Ascending aorta (tissue), 2 donors: ENCODE data around the gene MRPS25. TPM values are rescaled to one million over a fixed set of nuclear protein-coding genes. Genes with fewer than 3 reads are reported as not detected.

ENCODE experiments used
- DNase-seq, 2 donors: peaks; one replicate each; pipeline ENCODE4 v3.0.0-alpha.2; 2019; ENCODE audit warnings: low spot score in 2 of 2
- H3K27ac ChIP-seq, 2 donors: fragments of 200-600 bp; sonication (generic); one replicate each; pipeline ENCODE4 v1.5.1; 2016 to 2017; ENCODE audit warnings: mild to moderate bottlenecking in 1 of 2
- H3K27me3 ChIP-seq: fragments of 200-600 bp; sonication (generic); one replicate; pipeline ENCODE4 v1.5.1; 2017
- H3K36me3 ChIP-seq, 2 donors: fragments of 200-600 bp; sonication (generic); one replicate each; pipeline ENCODE4 v1.5.1; 2016
- H3K4me1 ChIP-seq, 2 donors: fragments of 200-600 bp; sonication (generic); one replicate each; pipeline ENCODE4 v1.5.1; 2016 to 2017; ENCODE audit warnings: mild to moderate bottlenecking in 1 of 2
- H3K4me3 ChIP-seq, 2 donors: fragments of 200-600 bp; sonication (generic); one replicate each; pipeline ENCODE4 v1.5.1; 2016 to 2017; ENCODE audit warnings: mild to moderate bottlenecking in 1 of 2
- H3K9me3 ChIP-seq, 2 donors: fragments of 200-600 bp; sonication (generic); one replicate each; pipeline ENCODE4 v1.5.1; 2016
- intact Hi-C: fragments of 100-400 bp; cut with DNase I; formaldehyde crosslinking; loops from one replicate; pipeline ENCODE4 v1.15.1; 2023
- total RNA-seq: library from RNA; depleted of rRNA; stranded (reverse); fragments of >200 nt; gene quantifications from one replicate; pipeline ENCODE4 v1.1.0, GENCODE V29; 2016
- TF ChIP-seq, protein P1 (sequence below), 3 experiments: fragments of 200-600 bp in 2 of 3; fragments of 450-650 bp in 1 of 3; sonication (generic) in 2 of 3; IDR thresholded peaks; one replicate each; pipeline ENCODE4 v1.5.1; 2016 to 2019; ENCODE audit warnings: antibody characterized with exemption in 3 of 3, mild to moderate bottlenecking in 1 of 3, moderate library complexity in 1 of 3

MRPS25 gene
- total RNA-seq, 1 donor from 2014 or later = 8.1 TPM

DNA sequence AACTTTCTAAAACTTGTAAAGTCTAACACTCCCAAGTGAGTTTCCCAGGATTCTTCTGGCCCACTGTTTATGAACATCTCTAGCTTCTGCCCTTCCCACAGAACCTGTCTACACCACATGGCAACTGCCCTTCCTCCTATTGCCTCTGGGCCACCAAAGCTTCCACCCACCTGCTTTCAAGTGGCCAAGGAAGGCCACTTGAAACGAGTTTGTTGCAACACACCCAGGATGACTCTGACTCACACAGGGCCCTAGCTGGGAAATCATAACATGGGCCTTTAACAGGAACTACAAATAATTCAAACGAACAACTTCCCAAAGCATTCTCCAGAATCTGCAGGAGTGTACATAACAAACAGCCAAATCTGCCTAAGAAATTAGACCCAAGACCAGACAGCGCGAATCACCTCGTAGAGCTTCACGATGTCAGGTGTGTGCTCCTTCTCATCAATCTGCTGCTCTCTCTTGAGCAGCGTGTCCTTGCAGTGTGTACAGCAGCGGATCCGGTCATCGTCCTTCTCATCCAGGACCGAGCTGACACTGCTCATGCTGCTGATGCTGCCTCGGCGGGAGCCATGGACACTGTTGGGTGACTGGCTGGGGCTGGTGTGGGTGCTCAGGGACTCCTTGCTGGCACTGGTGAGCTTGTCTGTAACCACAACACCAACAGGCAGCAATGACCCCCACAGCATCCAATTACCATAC, 17.0 kb upstream of the MRPS25 start:
- DNase-seq = no peak
- Histone ChIP-seq H3K27me3 (no peaks in the 10 kb centered on the region), H3K27ac (no peak overlapping the region), H3K4me1 (no peaks in the 10 kb centered on the region), H3K36me3 (peaks cover 90 to 98% of the 10 kb centered on the region in 2 donors), H3K4me3 (no peak overlapping the region), H3K9me3 (no peaks in the 10 kb centered on the region)
- TF ChIP-seq, protein P1, sequence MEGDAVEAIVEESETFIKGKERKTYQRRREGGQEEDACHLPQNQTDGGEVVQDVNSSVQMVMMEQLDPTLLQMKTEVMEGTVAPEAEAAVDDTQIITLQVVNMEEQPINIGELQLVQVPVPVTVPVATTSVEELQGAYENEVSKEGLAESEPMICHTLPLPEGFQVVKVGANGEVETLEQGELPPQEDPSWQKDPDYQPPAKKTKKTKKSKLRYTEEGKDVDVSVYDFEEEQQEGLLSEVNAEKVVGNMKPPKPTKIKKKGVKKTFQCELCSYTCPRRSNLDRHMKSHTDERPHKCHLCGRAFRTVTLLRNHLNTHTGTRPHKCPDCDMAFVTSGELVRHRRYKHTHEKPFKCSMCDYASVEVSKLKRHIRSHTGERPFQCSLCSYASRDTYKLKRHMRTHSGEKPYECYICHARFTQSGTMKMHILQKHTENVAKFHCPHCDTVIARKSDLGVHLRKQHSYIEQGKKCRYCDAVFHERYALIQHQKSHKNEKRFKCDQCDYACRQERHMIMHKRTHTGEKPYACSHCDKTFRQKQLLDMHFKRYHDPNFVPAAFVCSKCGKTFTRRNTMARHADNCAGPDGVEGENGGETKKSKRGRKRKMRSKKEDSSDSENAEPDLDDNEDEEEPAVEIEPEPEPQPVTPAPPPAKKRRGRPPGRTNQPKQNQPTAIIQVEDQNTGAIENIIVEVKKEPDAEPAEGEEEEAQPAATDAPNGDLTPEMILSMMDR (IDR thresholded peaks at IDR 0.05) = no peak
- intact Hi-C loops = no loop called here

DNA sequence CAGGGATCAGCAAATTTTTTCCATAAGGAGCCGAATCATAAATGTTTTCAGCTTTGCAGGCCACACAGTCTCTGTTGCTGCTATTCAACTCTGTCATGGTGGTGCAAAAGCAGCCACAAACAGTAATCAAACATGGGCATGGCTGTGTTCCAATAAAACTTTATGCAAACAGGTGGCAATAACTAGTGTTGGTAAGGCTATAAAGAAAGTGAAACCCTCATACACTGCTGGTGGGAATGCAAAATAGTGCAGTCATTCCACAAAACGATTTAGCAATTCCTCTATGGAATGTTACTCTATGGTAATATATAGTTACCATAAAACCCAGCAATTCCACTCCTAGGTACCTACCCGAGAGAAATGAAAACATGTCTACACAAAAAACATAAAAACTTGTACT, 14.0 kb upstream of the MRPS25 start:
- Histone ChIP-seq H3K9me3 (no peaks in the 10 kb centered on the region), H3K36me3 (peaks cover 95 to 98% of the 10 kb centered on the region in 2 donors), H3K27me3 (no peaks in the 10 kb centered on the region), H3K4me3 (no peak overlapping the region), H3K4me1 (no peaks in the 10 kb centered on the region), H3K27ac (no peak overlapping the region)
- TF ChIP-seq, protein P1 (IDR thresholded peaks at IDR 0.05) = no peak
- intact Hi-C loops = no loop called here
- no peak for DNase-seq

DNA sequence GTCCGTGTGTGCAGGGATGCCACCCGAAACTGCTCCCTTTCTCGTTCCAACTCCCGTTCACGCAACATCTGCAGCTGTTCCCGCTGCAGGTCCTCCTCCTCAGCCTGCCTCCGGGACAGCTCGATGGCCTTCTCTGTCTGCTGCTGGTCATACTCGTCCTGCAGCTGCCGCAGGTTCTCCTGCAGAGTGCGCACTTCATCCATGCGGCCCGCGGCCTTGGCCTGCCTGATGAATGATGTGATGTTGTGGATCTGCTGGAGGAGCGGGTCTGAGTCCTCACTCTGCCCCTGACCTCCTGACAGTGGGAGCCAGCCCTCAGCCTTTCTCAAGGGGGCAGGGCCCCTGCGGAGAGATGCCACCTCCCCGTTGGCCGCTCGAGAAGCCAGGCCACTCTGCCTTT, 9.4 kb upstream of the MRPS25 start:
- no peaks in the 10 kb centered on the region for H3K4me1 ChIP-seq
- peaks cover 78 to 98% of the 10 kb centered on the region in 2 donors for H3K36me3 ChIP-seq
- H3K4me3 ChIP-seq = no peak overlapping the region
- intact Hi-C loops = no loop called here
- TF ChIP-seq, protein P1 (IDR thresholded peaks at IDR 0.05) = no peak
- no peaks in the 10 kb centered on the region for H3K9me3 ChIP-seq
- H3K27ac ChIP-seq = no peak overlapping the region
- no peak for DNase-seq
- H3K27me3 ChIP-seq = no peaks in the 10 kb centered on the region

DNA sequence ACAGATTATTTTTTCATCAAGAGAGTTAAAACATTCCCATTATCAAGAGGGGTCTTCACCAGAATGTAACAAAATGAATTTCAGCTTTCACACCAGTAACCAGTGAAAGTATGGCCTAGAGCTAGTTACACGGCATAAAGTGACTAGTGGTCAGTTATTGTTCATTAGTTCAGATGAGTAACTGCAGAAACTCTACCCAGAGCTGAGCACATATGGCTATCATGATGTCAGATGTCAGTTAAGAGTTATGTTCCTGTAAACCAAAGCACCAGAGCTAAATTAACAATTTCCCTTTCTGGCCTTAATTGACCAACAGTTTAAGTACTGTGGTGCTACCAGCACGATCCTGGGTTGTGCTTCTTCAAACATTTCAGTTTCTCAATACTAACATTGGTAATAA, 6.6 kb upstream of the MRPS25 start:
- Histone ChIP-seq H3K27ac (no peak overlapping the region), H3K27me3 (no peaks in the 10 kb centered on the region), H3K4me3 (no peak overlapping the region), H3K36me3 (peaks cover 52 to 72% of the 10 kb centered on the region in 2 donors), H3K4me1 (no peaks in the 10 kb centered on the region), H3K9me3 (no peaks in the 10 kb centered on the region)
- TF ChIP-seq, protein P1 (IDR thresholded peaks at IDR 0.05) = no peak
- intact Hi-C loops = no loop called here
- DNase-seq = no peak

DNA sequence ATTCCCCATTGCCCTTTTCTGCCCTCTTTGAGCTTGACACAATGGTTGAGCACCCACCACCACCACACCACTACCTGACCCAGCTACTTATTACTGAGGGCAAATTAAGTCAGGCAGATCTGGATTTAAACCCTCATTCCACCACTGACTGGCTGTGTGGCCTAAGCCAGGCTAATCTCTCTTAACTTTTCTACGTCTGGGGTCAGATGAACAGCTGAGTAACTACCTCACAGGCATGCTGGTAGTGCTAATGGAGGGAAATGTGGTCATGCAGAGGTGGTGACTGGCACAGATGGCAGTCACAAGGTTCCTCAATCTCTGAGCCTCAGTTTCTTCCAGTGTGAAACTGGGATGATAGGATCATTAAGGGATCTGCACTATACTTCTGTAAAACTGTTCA, 4.3 kb upstream of the MRPS25 start:
- intact Hi-C loops = loop anchor here (10.0 kb wide), 1 partner anchor 125 kb away; the partner anchor contains the start of gene NR2C2
- H3K4me3 ChIP-seq = no peak overlapping the region
- peaks cover 30 to 49% of the 10 kb centered on the region in 2 donors for H3K36me3 ChIP-seq
- H3K4me1 ChIP-seq = no peaks in the 10 kb centered on the region
- DNase-seq = no peak
- no peaks in the 10 kb centered on the region for H3K27me3 ChIP-seq
- TF ChIP-seq, protein P1 (IDR thresholded peaks at IDR 0.05) = no peak
- no peaks in the 10 kb centered on the region for H3K9me3 ChIP-seq
- no peak overlapping the region for H3K27ac ChIP-seq
